CD4-positive, alpha-beta T cell treated with Interleukin-2 at 100 ng/mL for 4 hours (primary cell): ENCODE data around the gene PHACTR1.

Source experiments
- DNase-seq: peaks from one replicate; pipeline ENCODE4 v3.0.0-alpha.2; 2020; ENCODE audit warnings: low spot score

Gene PHACTR1

GRCh38 chr6:13290335-13290734 is 573.8 kb downstream of the PHACTR1 start:
- DNase-seq, result no peak

GRCh38 chr6:13292774-13293173 is 576.2 kb downstream of the PHACTR1 start:
- DNase-seq, result no peak

GRCh38 chr6:13294499-13295069 is 578.0 kb downstream of the PHACTR1 start:
- DNase-seq, result no peak

- DNase-seq, result no peak
Measured at GRCh38 chr6:13295576-13295975, 579.0 kb downstream of the PHACTR1 start.

GRCh38 chr6:13296536-13296997 is 580.0 kb downstream of the PHACTR1 start:
- DNase-seq, result no peak

GRCh38 chr6:13297391-13297790 is 580.8 kb downstream of the PHACTR1 start:
- no peak for DNase-seq

- DNase-seq, result no peak
Measured at GRCh38 chr6:13298446-13298845, 581.9 kb downstream of the PHACTR1 start.

GRCh38 chr6:13299403-13299821 is 582.8 kb downstream of the PHACTR1 start:
- DNase-seq, result no peak

- no peak for DNase-seq
Measured at GRCh38 chr6:13299918-13300317, 583.4 kb downstream of the PHACTR1 start.

- no peak for DNase-seq
Measured at GRCh38 chr6:13300643-13301590, 584.4 kb downstream of the PHACTR1 start.

- no peak for DNase-seq
Measured at GRCh38 chr6:13302291-13302690, 585.7 kb downstream of the PHACTR1 start.

- peak; percentile 67 for DNase-seq
Measured at GRCh38 chr6:13302751-13303667, 586.4 kb downstream of the PHACTR1 start.

- DNase-seq, result peak; percentile 6
Measured at GRCh38 chr6:13303668-13304017, 587.1 kb downstream of the PHACTR1 start.

GRCh38 chr6:13304101-13304500 is 587.5 kb downstream of the PHACTR1 start:
- DNase-seq, result no peak

GRCh38 chr6:13304580-13305260 is 588.2 kb downstream of the PHACTR1 start:
- DNase-seq, result no peak

GRCh38 chr6:13305288-13305687 is 588.7 kb downstream of the PHACTR1 start:
- DNase-seq, result no peak

- no peak for DNase-seq
Measured at GRCh38 chr6:13305791-13306190, 589.2 kb downstream of the PHACTR1 start.

GRCh38 chr6:13307508-13307995 is 591.0 kb downstream of the PHACTR1 start:
- no peak for DNase-seq

- no peak for DNase-seq
Measured at GRCh38 chr6:13308332-13308731, 591.8 kb downstream of the PHACTR1 start.

- no peak for DNase-seq
Measured at GRCh38 chr6:13311155-13311554, 594.6 kb downstream of the PHACTR1 start.

- DNase-seq, result no peak
Measured at GRCh38 chr6:13314806-13315205, 598.2 kb downstream of the PHACTR1 start.

- DNase-seq, result no peak
Measured at GRCh38 chr6:13315896-13316295, 599.3 kb downstream of the PHACTR1 start.
